ENCODE measurements around the gene KNDC1.

DNA sequence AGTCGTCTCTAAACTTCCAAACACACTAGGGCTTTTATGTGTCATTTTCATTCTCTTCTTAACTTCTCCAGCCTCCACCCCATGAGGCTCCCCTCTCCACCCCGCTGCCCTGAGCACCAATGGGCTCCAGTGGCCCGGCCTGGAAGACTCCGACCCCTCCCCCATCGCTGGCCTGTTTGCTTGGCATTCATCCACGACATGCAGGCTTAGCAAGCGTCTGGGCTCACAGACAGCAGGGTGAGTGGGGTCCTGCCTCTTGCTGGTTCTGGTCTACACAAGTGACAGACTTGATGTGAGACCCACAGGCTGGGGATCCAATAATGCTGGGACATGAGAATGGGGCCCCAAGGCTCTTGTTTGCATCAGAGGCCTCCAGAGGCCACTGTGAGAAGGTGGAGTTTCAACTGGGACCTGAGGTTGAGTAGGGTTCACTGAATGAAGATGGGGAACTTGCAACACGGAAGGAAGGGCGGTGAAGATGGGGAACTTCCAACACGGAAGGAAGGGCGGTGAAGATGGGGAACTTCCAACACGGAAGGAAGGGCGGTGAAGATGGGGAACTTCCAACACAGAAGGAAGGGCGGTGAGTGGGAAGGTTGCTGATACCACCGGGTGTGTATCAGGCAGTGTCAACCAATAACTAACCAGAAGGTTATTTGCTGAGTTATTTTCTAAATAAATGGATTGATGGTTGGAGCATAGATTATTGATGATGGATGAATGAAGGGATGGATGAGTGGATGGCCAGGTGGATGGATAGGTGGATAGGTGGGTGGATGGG lies 14.0 kb downstream of the KNDC1 start:
- no peak for TF ChIP-seq EP300 (IDR thresholded peaks at IDR 0.05; ENCODE audit: borderline replicate concordance in 1 of 2, control insufficient read depth in 1 of 2, low read depth in 2 of 2, low read length in 2 of 2)
- no peak for TF ChIP-seq MEF2A (IDR thresholded peaks at IDR 0.05; ENCODE audit: insufficient read depth, low read depth, low read length)
- no peak for TF ChIP-seq CTCF (IDR thresholded peaks at IDR 0.05 in 2 of 3, conservative IDR thresholded peaks at IDR 0.05 in 1 of 3; ENCODE audit: control insufficient read depth in 2 of 3, extremely low read depth in 1 of 3, insufficient read depth in 1 of 3, low read depth in 3 of 3, low read length in 3 of 3)
- no peak for TF ChIP-seq POLR2AphosphoS5 (IDR thresholded peaks at IDR 0.05; ENCODE audit: low read length)
- TF ChIP-seq ZNF274 (IDR thresholded peaks at IDR 0.05; ENCODE audit: insufficient read depth, insufficient read length): no peak
- no peak for TF ChIP-seq HDAC6 (IDR thresholded peaks at IDR 0.05; ENCODE audit: unreplicated experiment)
- TF ChIP-seq SUZ12 (IDR thresholded peaks at IDR 0.05; ENCODE audit: unreplicated experiment): no peak
